ENCODE measurements around the gene CCDC47. TPM values are rescaled to one million over a fixed set of nuclear protein-coding genes. Genes with fewer than 3 reads are reported as not detected.
A peak's percentile ranks its signal among the peaks of the same experiment; 100 is the strongest.

CCDC47 gene
- total and polyA plus RNA-seq, 2 of the 4 experiments (the other 2 are of a cell fraction), result 45.7 to 62.0 TPM

- 83% methylated on average over 1 of the region's 9 CpGs; no CpG with 5 or more reads in 1 of the 2 experiments for WGBS, 2 experiments (ENCODE audit: extremely low coverage in 2 of 2, insufficient read length in 1 of 2)
- no peak overlapping the region for H2BK20ac ChIP-seq (ENCODE audit: low read depth, low read length)
- no peak overlapping the region for H3K4me3 ChIP-seq (ENCODE audit: insufficient read depth, low read depth, low read length)
- H2BK120ac ChIP-seq (ENCODE audit: low read depth, low read length), result no peak overlapping the region
- no peak overlapping the region for H2BK5ac ChIP-seq (ENCODE audit: low read depth, low read length, poor library complexity, severe bottlenecking)
- H3K4me2 ChIP-seq (ENCODE audit: low read depth, low read length), result no peak overlapping the region
- DNase-seq (no peak), ATAC-seq (ENCODE audit: low read depth) (no peak)
- H3K9me3 ChIP-seq (ENCODE audit: control insufficient read depth, insufficient read depth, low read length), result no peaks in the 10 kb centered on the region
- H4K91ac ChIP-seq (ENCODE audit: insufficient read depth, low read depth, low read length), result no peak overlapping the region
- no peak overlapping the region for H4K8ac ChIP-seq (ENCODE audit: low read depth in 2 of 2, low read length in 2 of 2)
- H2AFZ ChIP-seq (replicated peaks; ENCODE audit: low read length, poor library complexity), result no peak overlapping the region
- peaks cover 5% of the 10 kb centered on the region for H4K20me1 ChIP-seq (ENCODE audit: insufficient read depth, low read length)
- no peak overlapping the region for H3K18ac ChIP-seq (ENCODE audit: low read depth, low read length)
- peak overlapping the region; percentile 76 for H2AK9ac ChIP-seq (replicated peaks; ENCODE audit: low read depth, low read length, poor library complexity)
- 0 out of 2 replicates have a peak, but pooled peaks cover 2% of the 10 kb centered on the region for H3K9me1 ChIP-seq (ENCODE audit: insufficient read depth, low read length)
- no peak overlapping the region for H3K4ac ChIP-seq (ENCODE audit: low read depth, low read length)
- TF ChIP-seq MAZ (IDR thresholded peaks at IDR 0.05; ENCODE audit: borderline replicate concordance, low read depth, low read length), result no peak
- TF ChIP-seq RCOR1 (IDR thresholded peaks at IDR 0.05; ENCODE audit: insufficient replicate concordance, low read length), result no peak
- TF ChIP-seq CEBPB (IDR thresholded peaks at IDR 0.05; ENCODE audit: low read depth, low read length), result peak; percentile 52; the same call in 1 of the 2 replicates
- peak; percentile 39 for TF ChIP-seq CTCF (conservative IDR thresholded peaks at IDR 0.05; ENCODE audit: low read depth, low read length)
- TF ChIP-seq SMC3 (IDR thresholded peaks at IDR 0.05; ENCODE audit: low read depth, low read length), result peak; percentile 24; the same call in 1 of the 2 replicates
- TF ChIP-seq RAD21 (IDR thresholded peaks at IDR 0.05; ENCODE audit: low read length), result peak; percentile 26; the same call in 1 of the 2 replicates
- no peak for TF ChIP-seq MXI1 (IDR thresholded peaks at IDR 0.05; ENCODE audit: borderline replicate concordance, low read depth, low read length)
- H3K56ac ChIP-seq (ENCODE audit: extremely low read depth, insufficient read depth, low read length), result no peak overlapping the region
- H3K9ac ChIP-seq (ENCODE audit: low read depth, low read length), result no peak overlapping the region
- H3K36me3 ChIP-seq (ENCODE audit: control insufficient read depth, insufficient read depth, low read length), result peaks cover 27% of the 10 kb centered on the region; the same call in 1 of the 2 replicates
- in situ Hi-C loops (cut with MboI; ENCODE audit: low sequenced_read_pairs) (no loop called here), intact Hi-C loops (cut with micrococcal nuclease) (loop anchor here (5.0 kb wide), 1 partner anchor 269 kb away; no protein-coding TSS in a partner anchor), dilution Hi-C loops (cut with HindIII; ENCODE audit: low sequenced_read_pairs, unreplicated experiment) (no loop called here)
- H3K27me3 ChIP-seq (ENCODE audit: control insufficient read depth, insufficient read depth, low read length), result no peaks in the 10 kb centered on the region
- ChIA-PET CTCF (no interaction called here), POLR2A (ENCODE audit: unreplicated experiment) (no interaction called here)
- no TSS peak for BruUV-seq (replicated peaks)
- no peak overlapping the region for H2BK15ac ChIP-seq (ENCODE audit: low read depth, low read length)
- H3K79me1 ChIP-seq (ENCODE audit: low read depth in 1 of 2, low read length in 2 of 2), result peaks cover 0 to 21% of the 10 kb centered on the region in 2 experiments; a peak in 1 of 4 replicates
- H3K14ac ChIP-seq (replicated peaks; ENCODE audit: low read depth, low read length), result no peak overlapping the region
- H3K4me1 ChIP-seq (ENCODE audit: control insufficient read depth, insufficient read depth, low read length), result no peaks in the 10 kb centered on the region
- no peak overlapping the region for H4K5ac ChIP-seq (ENCODE audit: low read depth, low read length)
- H3K23ac ChIP-seq (ENCODE audit: low read depth, low read length), result no peak overlapping the region
- H2AK5ac ChIP-seq (ENCODE audit: low read depth, low read length), result no peak overlapping the region
- no peak overlapping the region for H3K27ac ChIP-seq (ENCODE audit: insufficient read depth, low read length)
Observed at GRCh38 chr17:63696381-63696961, 76.9 kb downstream of the CCDC47 start.
